Heart right ventricle (tissue), 16 donors: ENCODE data around the gene C21orf91. TPM values are rescaled to one million over a fixed set of nuclear protein-coding genes. Genes with fewer than 3 reads are reported as not detected.

Experiments used
- ATAC-seq, 8 donors: fragments of 200-7000 bp; cut with Tn5 transposase; one replicate each; pipeline ENCODE4 v1.9.1; 2020; ENCODE audit warnings: mild to moderate bottlenecking in 8 of 8, moderate library complexity in 8 of 8, moderate number of reproducible peaks in 1 of 8
- DNase-seq, 2 donors: peaks; one replicate each; pipeline ENCODE4 v3.0.0-alpha.2; 2020
- H3K27ac ChIP-seq, 10 donors: fragments of 200-600 bp; sonication (generic) in 2 of 10; one replicate each; pipeline versions ENCODE4 v1.5.0 to v1.8.0; 2020 to 2022; ENCODE audit warnings: mild to moderate bottlenecking in 3 of 10
- H3K27me3 ChIP-seq, 7 donors: fragments of 200-600 bp; one replicate each; pipeline ENCODE4 v1.8.0; 2021 to 2022; ENCODE audit warnings: mild to moderate bottlenecking in 2 of 7
- H3K36me3 ChIP-seq, 9 donors: fragments of 200-600 bp; sonication (generic) in 1 of 9; one replicate each; pipeline versions ENCODE4 v1.5.0 to v1.8.0; 2020 to 2022; ENCODE audit warnings: mild to moderate bottlenecking in 2 of 9
- H3K4me1 ChIP-seq, 9 donors: fragments of 200-600 bp; sonication (generic) in 1 of 9; one replicate each; pipeline versions ENCODE4 v1.5.0 to v1.8.0; 2020 to 2022; ENCODE audit warnings: mild to moderate bottlenecking in 4 of 9
- H3K4me3 ChIP-seq, 10 donors: fragments of 200-600 bp; sonication (generic) in 2 of 10; one replicate each; pipeline versions ENCODE4 v1.5.0 to v1.8.0; 2020 to 2022; ENCODE audit warnings: mild to moderate bottlenecking in 7 of 10, moderate library complexity in 2 of 10
- H3K9me3 ChIP-seq, 11 donors: fragments of 200-600 bp in 10 of 11; sonication (generic) in 2 of 11; one replicate each; pipeline versions ENCODE4 v1.5.0 to v1.8.0; 2013 to 2022; ENCODE audit warnings: mild to moderate bottlenecking in 2 of 11, control low read depth in 1 of 11, moderate library complexity in 1 of 11
- CTCF ChIP-seq, 9 donors: fragments of 200-600 bp; sonication (generic) in 2 of 9; IDR thresholded peaks; one replicate each; pipeline versions ENCODE4 v1.5.0 to v1.8.0; 2021 to 2022; ENCODE audit warnings: antibody characterized with exemption in 9 of 9, mild to moderate bottlenecking in 5 of 9, moderate library complexity in 1 of 9
- WGBS, 2 donors: extraction: QIAGEN DNeasy Blood & Tissue Kit; methylation state at CpG; one replicate each; pipeline ENCODE4 v1.1.7; 2013; ENCODE audit warnings: inconsistent platforms in 1 of 2; 5-methylcytosine and 5-hydroxymethylcytosine counted together
- intact Hi-C, 10 donors: fragments of 100-400 bp; cut with DNase I; formaldehyde crosslinking; loops; one replicate each; pipeline versions ENCODE4 v1.11.1 to v1.14.2; 2022
- polyA plus RNA-seq, 2 donors: library from polyadenylated mRNA; stranded (reverse); fragments of 200-250 nt; gene quantifications; one replicate each; pipeline ENCODE4 v1.2.3, GENCODE V29; 2013
- total RNA-seq, 10 donors: library from RNA; stranded (reverse); fragmentation: NEBNext Ultra II Directional in 3 of 10; extraction: Animal tissue kit (Norgen Biotek cat#: 25700) in 3 of 10; gene quantifications; one replicate each; pipeline versions ENCODE4 v1.2.1 to v1.2.4, GENCODE V29; 2021 to 2023
- donor health status: Arrhythmogenic right ventricular cardiomyopathy.
- donor health status: ischemic (EF 13 %, LVEDD 7.1; RV severe dilation, severe dysfunction).
- donor health status: healthy with polysubstance abuse.
- donor health status: DM: no; HTN: yes; CAD: no.
- donor health status: DM: no; HTN: no; CAD: no.
- donor health status: ischemic (EF 25% LVEDD 6.9; RV normal size, moderate dysfunction).
- donor health status: ischemic (EF 25% LVEDD 5.7; RV mildly dilated, moderate dysfunction).
- donor health status: healthy.
- donor health status: DM: yes; HTN: yes; CAD: no.
- donor health status: Ischemic cardiomyopathy.
- donor health status: ischemic (EF 35%, LVEDD 5.7; RV mildly dilated, moderate dysfunction).
- donor health status: nonischemic (EF 11% LVEDD 7.7; RV severe dilation, severe dysfunction).
- donor health status: DM: yes; HTN: yes; CAD: no.
- donor health status: PGD.
- donor health status: ischemic (EF 29% LVEDD 5.4; RV normal size, mild dysfunction).
- donor health status: nonischemic (EF 23%, LVEDD 6.1; RV moderate dilation, normal function).

C21orf91 gene
- total and polyA plus RNA-seq, 12 donors = 2.3 to 18.9 (median 10.6) TPM

- no peak for TF ChIP-seq CTCF (IDR thresholded peaks at IDR 0.05)
- H3K36me3 ChIP-seq = peaks cover 0 to 22% (median 0%) of the 10 kb centered on the region in 9 donors
- H3K4me3 ChIP-seq = no peak overlapping the region
- H3K9me3 ChIP-seq = peaks cover 0 to 5% (median 0%) of the 10 kb centered on the region in 11 donors
- no peak for ATAC-seq
- no peak for DNase-seq
- no peaks in the 10 kb centered on the region for H3K27me3 ChIP-seq
- intact Hi-C loops = loop anchor here in 1 of 10 donors (5.0 kb wide), 1 partner anchor 104 kb away; no protein-coding TSS in a partner anchor
- no peak overlapping the region for H3K27ac ChIP-seq
- peaks cover 0 to 60% (median 37%) of the 10 kb centered on the region in 9 donors for H3K4me1 ChIP-seq
- WGBS, 2 donors = 84 to 91% methylated on average over 2 of the region's 2 CpGs
Measured at GRCh38 chr21:17798796-17799195, 20.4 kb downstream of the C21orf91 start.

DNA sequence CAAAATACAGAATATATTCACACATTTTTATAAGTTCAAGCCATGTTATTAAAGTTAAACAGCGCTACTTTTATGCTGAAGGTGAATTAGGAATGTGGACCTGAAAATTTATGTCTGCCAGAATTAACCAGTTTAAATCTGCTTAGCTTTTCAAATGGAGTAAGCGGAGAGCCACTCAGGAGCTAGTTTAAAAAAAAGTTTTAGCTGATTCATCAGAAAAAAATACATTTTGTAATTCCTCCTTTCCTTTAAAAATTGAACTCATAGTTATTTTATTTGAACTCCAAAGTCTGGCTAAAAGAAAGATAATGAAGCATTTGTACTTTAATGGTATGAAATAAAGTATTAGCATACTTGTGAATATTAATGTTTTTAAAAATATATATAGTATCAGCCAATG lies 21.2 kb downstream of the C21orf91 start:
- no peak overlapping the region for H3K27ac ChIP-seq
- no peak for DNase-seq
- H3K4me3 ChIP-seq = no peak overlapping the region
- peaks cover 0 to 5% (median 0%) of the 10 kb centered on the region in 11 donors for H3K9me3 ChIP-seq
- TF ChIP-seq CTCF (IDR thresholded peaks at IDR 0.05) = no peak
- peaks cover 0 to 25% (median 4%) of the 10 kb centered on the region in 9 donors for H3K36me3 ChIP-seq
- intact Hi-C loops = loop anchor here in 1 of 10 donors (5.0 kb wide), 1 partner anchor 104 kb away; no protein-coding TSS in a partner anchor
- H3K4me1 ChIP-seq = peaks cover 0 to 62% (median 31%) of the 10 kb centered on the region in 9 donors
- H3K27me3 ChIP-seq = no peaks in the 10 kb centered on the region
- WGBS, 2 donors = 94 to 95% methylated on average over 2 of the region's 2 CpGs
- no peak for ATAC-seq

DNA sequence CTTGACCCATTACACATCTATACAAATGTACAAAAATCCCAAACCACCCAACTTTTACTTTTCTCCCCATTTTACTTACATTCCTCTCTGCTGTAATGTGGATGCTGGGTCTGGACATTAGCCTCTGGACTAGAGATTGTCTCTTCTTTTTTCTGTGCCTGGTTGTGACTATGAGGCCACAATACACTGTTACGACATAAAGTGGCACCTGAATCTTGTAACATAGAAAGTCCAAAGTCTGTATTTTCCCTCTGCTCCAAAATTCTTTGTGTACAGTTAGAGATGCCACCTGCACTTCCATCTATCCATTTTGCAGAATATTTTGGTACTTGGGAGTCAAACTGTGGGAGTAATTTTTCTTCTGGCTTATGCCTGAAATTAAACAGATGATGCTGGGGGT lies 22.7 kb downstream of the C21orf91 start:
- 94 to 97% methylated on average over 1 of the region's 1 CpG for WGBS, 2 donors
- H3K27ac ChIP-seq = peak overlapping the region in 1 of 10 donors; percentile 89

GRCh38 chr21:17796037-17796403 lies 23.1 kb downstream of the C21orf91 start:
- Histone ChIP-seq H3K9me3 (peaks cover 0 to 3% (median 0%) of the 10 kb centered on the region in 11 donors), H3K4me3 (no peak overlapping the region), H3K36me3 (peaks cover 0 to 45% (median 9%) of the 10 kb centered on the region in 9 donors), H3K27ac (peak overlapping the region in 2 of 10 donors; percentile 1 to 89), H3K27me3 (no peaks in the 10 kb centered on the region), H3K4me1 (peaks cover 0 to 65% (median 31%) of the 10 kb centered on the region in 9 donors)
- ATAC-seq = no peak
- no peak for DNase-seq
- no peak for TF ChIP-seq CTCF (IDR thresholded peaks at IDR 0.05)
- intact Hi-C loops = loop anchor here in 1 of 10 donors (5.0 kb wide), 1 partner anchor 106 kb away; no protein-coding TSS in a partner anchor
- 83 to 91% methylated on average over 1 of the region's 1 CpG for WGBS, 2 donors

More for the DNA sequence above, 22.7 kb downstream of the C21orf91 start:
- Histone ChIP-seq H3K4me1 (peaks cover 0 to 65% (median 31%) of the 10 kb centered on the region in 9 donors), H3K4me3 (no peak overlapping the region), H3K9me3 (peaks cover 0 to 5% (median 0%) of the 10 kb centered on the region in 11 donors), H3K27me3 (no peaks in the 10 kb centered on the region), H3K36me3 (peaks cover 0 to 40% (median 9%) of the 10 kb centered on the region in 9 donors)
- DNase-seq (no peak), ATAC-seq (no peak)
- intact Hi-C loops = loop anchor here in 1 of 10 donors (5.0 kb wide), 1 partner anchor 106 kb away; no protein-coding TSS in a partner anchor
- TF ChIP-seq CTCF (IDR thresholded peaks at IDR 0.05) = no peak
